Astrocyte of the cerebellum (primary cell): Measurements from ENCODE around the gene DNAH8.

Experiments used
- DNase-seq: peaks from one replicate; pipeline ENCODE4 v3.0.0-alpha.2; 2011; ENCODE audit warnings: low read depth
- H3K4me3 ChIP-seq: 2 replicates; pipeline ENCODE4 v1.5.1; 2011; ENCODE audit warnings: mild to moderate bottlenecking, low read depth, low read length, moderate library complexity
- CTCF ChIP-seq: IDR thresholded peaks from 2 replicates; pipeline ENCODE4 v1.5.1; 2012; ENCODE audit warnings: low read length, low read depth, moderate library complexity, mild to moderate bottlenecking; ENCODE audit errors: missing control alignments
- in situ Hi-C: cut with HindIII; loops from 2 replicates; pipeline ENCODE4 v1.10.0; 2017; ENCODE audit warnings: low sequenced_read_pairs

The DNAH8 gene

GRCh38 chr6:38678178-38678760 lies 36.8 kb upstream of the DNAH8 start:
- TF ChIP-seq CTCF: no peak
- H3K4me3 ChIP-seq: no peak overlapping the region
- no peak for DNase-seq
- in situ Hi-C loops: no loop called here

- DNase-seq: no peak
- no peak overlapping the region for H3K4me3 ChIP-seq
- in situ Hi-C loops: no loop called here
- TF ChIP-seq CTCF: no peak
Measured at GRCh38 chr6:38679668-38680067, 35.4 kb upstream of the DNAH8 start.

GRCh38 chr6:38681850-38682249 lies 33.3 kb upstream of the DNAH8 start:
- no peak for TF ChIP-seq CTCF
- H3K4me3 ChIP-seq: no peak overlapping the region
- in situ Hi-C loops: no loop called here
- DNase-seq: no peak

- H3K4me3 ChIP-seq: no peak overlapping the region
- in situ Hi-C loops: no loop called here
- no peak for DNase-seq
- no peak for TF ChIP-seq CTCF
Measured at GRCh38 chr6:38684237-38684636, 30.9 kb upstream of the DNAH8 start.

GRCh38 chr6:38684904-38685303 lies 30.2 kb upstream of the DNAH8 start:
- no peak for DNase-seq
- TF ChIP-seq CTCF: no peak
- no peak overlapping the region for H3K4me3 ChIP-seq
- in situ Hi-C loops: no loop called here

GRCh38 chr6:38686270-38687042 lies 28.7 kb upstream of the DNAH8 start:
- no peak overlapping the region for H3K4me3 ChIP-seq
- in situ Hi-C loops: no loop called here
- no peak for TF ChIP-seq CTCF
- no peak for DNase-seq

- in situ Hi-C loops: no loop called here
Measured at GRCh38 chr6:38687043-38687353, 28.1 kb upstream of the DNAH8 start.

More at GRCh38 chr6:38687043-38687353, 28.1 kb upstream of the DNAH8 start:
- no peak for TF ChIP-seq CTCF
- DNase-seq: no peak
- H3K4me3 ChIP-seq: no peak overlapping the region
